SK-N-SH (cell line): ENCODE data around the gene STRIP2. TPM values are rescaled to one million over a fixed set of nuclear protein-coding genes. Genes with fewer than 3 reads are reported as not detected.
"Not testable (repeated sequence)": the region's sequence is repeated elsewhere in the genome, so short reads cannot be mapped to it uniquely, and the experiment has no call there.

Experiments used
- CTCF ChIA-PET: fragments of 300-600, 350-600 bp; formaldehyde crosslinking; extraction: SDS; loops from one replicate; lab custom pipeline; 2021; lab: Yijun Ruan, JAX
- POLR2A ChIA-PET: fragments of 350-600 bp; sonication (Branson Sonifier 250); formaldehyde crosslinking; extraction: SDS; loops from one replicate; lab custom pipeline; 2020; ENCODE audit warnings: antibody characterized with exemption, inconsistent platforms; lab: Yijun Ruan, JAX
- DNase-seq: peaks from one replicate; pipeline ENCODE4 v3.0.0; 2012
- H2AFZ ChIP-seq: fragments of 200-600 bp; sonication (generic); 2 replicates; pipeline ENCODE4 v1.8.1; 2016; ENCODE audit warnings: antibody characterized with exemption, mild to moderate bottlenecking, low read depth
- H3F3A ChIP-seq: fragments of 200-600 bp; sonication (generic); replicated peaks from 2 replicates; pipeline ENCODE3; 2016; ENCODE audit warnings: antibody characterized with exemption, mild to moderate bottlenecking; ENCODE audit not compliant: insufficient read depth
- H3K27ac ChIP-seq, 2 experiments: fragments of 200-500 bp in 1 of 2; fragments of 200-600 bp in 1 of 2; sonication (Bioruptor generic) in 1 of 2; sonication (generic), shearing (Covaris generic) in 1 of 2; 2 replicates each; pipeline versions ENCODE4 v1.5.1 to v1.6.1; 2014 to 2016; ENCODE audit warnings: low read depth in 2 of 2, inconsistent platforms in 1 of 2, low read length in 1 of 2, mild to moderate bottlenecking in 1 of 2, mixed read lengths in 1 of 2
- H3K27me3 ChIP-seq: fragments of 200-600 bp; sonication (generic), shearing (Covaris generic); 2 replicates; pipeline ENCODE4 v1.6.1; 2016; ENCODE audit warnings: mixed run types; ENCODE audit not compliant: insufficient read depth
- H3K36me3 ChIP-seq, 2 experiments: fragments of 200-500 bp in 1 of 2; fragments of 200-600 bp in 1 of 2; sonication (Bioruptor generic) in 1 of 2; sonication (generic) in 1 of 2; replicated peaks in 1 of 2; 2 replicates each; pipeline versions ENCODE3 to v1.5.1; 2014 to 2016; ENCODE audit warnings: low read length in 1 of 2, mild to moderate bottlenecking in 1 of 2; ENCODE audit not compliant: insufficient read depth in 2 of 2, control insufficient read depth in 1 of 2
- H3K4me1 ChIP-seq, 2 experiments: fragments of 200-500 bp in 1 of 2; fragments of 200-600 bp in 1 of 2; sonication (Bioruptor generic) in 1 of 2; sonication (generic), shearing (Covaris generic) in 1 of 2; 2 replicates each; pipeline versions ENCODE4 v1.5.1 to v1.6.1; 2014 to 2016; ENCODE audit warnings: low read depth in 1 of 2, low read length in 1 of 2, mixed run types in 1 of 2; ENCODE audit not compliant: insufficient read depth in 2 of 2, control insufficient read depth in 1 of 2
- H3K4me2 ChIP-seq: fragments of 200-600 bp; sonication (generic), shearing (Covaris generic); 2 replicates; pipeline ENCODE4 v1.6.1; 2017; ENCODE audit warnings: mixed run types
- H3K4me3 ChIP-seq, 2 experiments: fragments of 200-500 bp in 1 of 2; fragments of 200-600 bp in 1 of 2; sonication (Bioruptor generic) in 1 of 2; sonication (generic), shearing (Covaris generic) in 1 of 2; 2 replicates each; pipeline versions ENCODE4 v1.5.1 to v1.8.1; 2014 to 2016; ENCODE audit warnings: low read depth in 2 of 2, inconsistent platforms in 1 of 2, low read length in 1 of 2, mild to moderate bottlenecking in 1 of 2, mixed read lengths in 1 of 2, moderate library complexity in 1 of 2
- H3K79me2 ChIP-seq: fragments of 200-600 bp; sonication (generic); 2 replicates; pipeline ENCODE4 v1.8.1; 2017; ENCODE audit warnings: mild to moderate bottlenecking; ENCODE audit not compliant: insufficient read depth
- H3K9ac ChIP-seq: fragments of 200-600 bp; sonication (generic); 2 replicates; pipeline ENCODE4 v1.6.1; 2017; ENCODE audit warnings: mixed run types
- H3K9me2 ChIP-seq: fragments of 200-600 bp; sonication (generic); 2 replicates; pipeline ENCODE4 v1.6.1; 2017; ENCODE audit warnings: mixed run types
- H3K9me3 ChIP-seq: fragments of 200-600 bp; sonication (generic); 2 replicates; pipeline ENCODE4 v1.6.1; 2017; ENCODE audit warnings: mixed run types, mild to moderate bottlenecking, moderate library complexity
- H4K20me1 ChIP-seq: fragments of 200-600 bp; sonication (generic); 2 replicates; pipeline ENCODE4 v1.6.1; 2017; ENCODE audit warnings: mild to moderate bottlenecking, mixed run types; ENCODE audit not compliant: insufficient read depth
- FOXJ3 ChIP-seq: sonication (generic); formaldehyde crosslinking; IDR thresholded peaks from 2 replicates; pipeline ENCODE4 v1.5.1; 2020; ENCODE audit warnings: mild to moderate bottlenecking, missing genetic modification reagents
- POLR2AphosphoS5 ChIP-seq: IDR thresholded peaks from 2 replicates; pipeline ENCODE4 v1.6.1; 2012; ENCODE audit warnings: low read depth, low read length
- RAD21 ChIP-seq: IDR thresholded peaks from 2 replicates; pipeline ENCODE4 v1.6.1; 2012; ENCODE audit warnings: mild to moderate bottlenecking, low read length
- RFX5 ChIP-seq: IDR thresholded peaks from 2 replicates; pipeline ENCODE4 v1.6.1; 2012; ENCODE audit warnings: mild to moderate bottlenecking, improper control_type of control experiment, low read length
- SIN3A ChIP-seq: IDR thresholded peaks from 2 replicates; pipeline ENCODE4 v1.6.1; 2012; ENCODE audit warnings: low read depth, mild to moderate bottlenecking, low read length, moderate library complexity, borderline replicate concordance
- WGBS: methylation state at CpG from one replicate; pipeline ENCODE4 v1.1.6; 2017; ENCODE audit warnings: low lambda C conversion rate; 5-methylcytosine and 5-hydroxymethylcytosine counted together
- polyA plus RNA-seq, 3 experiments: library from polyadenylated mRNA; depleted of rRNA; stranded (reverse); fragments of >200 nt; gene quantifications; 2 replicates each; pipeline ENCODE4 v1.2.3, GENCODE V29; 2012
- TF ChIP-seq, protein P1 (sequence below): fragments of 200-600 bp; sonication (generic); IDR thresholded peaks from 2 replicates; pipeline ENCODE4 v1.6.1; 2017; ENCODE audit warnings: antibody characterized with exemption, mild to moderate bottlenecking, moderate library complexity
- TF ChIP-seq, protein P2 (sequence below): fragments of 150-350 bp; IDR thresholded peaks from 2 replicates; pipeline ENCODE4 v1.6.1; 2016; ENCODE audit warnings: mild to moderate bottlenecking, low read depth, low read length

Gene STRIP2
- polyA plus RNA-seq, 1 of the 3 experiments (the other 2 are of a cell fraction): 4.9 TPM

GRCh38 chr7:129471402-129471827 lies 37.2 kb downstream of the STRIP2 start:
- Histone ChIP-seq H3K27me3 (no peaks in the 10 kb centered on the region), H2AFZ (no peak overlapping the region), H3K79me2 (no peaks in the 10 kb centered on the region), H3K9me3 (no peaks in the 10 kb centered on the region), H3F3A (no peaks in the 10 kb centered on the region), H3K4me3 (no peak overlapping the region), H3K9me2 (no peaks in the 10 kb centered on the region), H3K27ac (no peak overlapping the region), H4K20me1 (no peaks in the 10 kb centered on the region), H3K4me2 (no peak overlapping the region), H3K9ac (no peak overlapping the region), H3K4me1 (peaks cover 0 to 12% of the 10 kb centered on the region in 2 experiments; a peak in 2 of 4 replicates), H3K36me3 (peaks cover 0 to 6% of the 10 kb centered on the region in 2 experiments)
- ChIA-PET POLR2A (no interaction called here), CTCF (interaction anchor here (0.6 to 14.8 kb wide), 55 partner anchors 10 to 538 kb away, joined by 3 to 397 read pairs (median 4); partner anchors contain the start of genes NRF1 and STRIP2)
- no peak for DNase-seq
- TF ChIP-seq, protein P1, sequence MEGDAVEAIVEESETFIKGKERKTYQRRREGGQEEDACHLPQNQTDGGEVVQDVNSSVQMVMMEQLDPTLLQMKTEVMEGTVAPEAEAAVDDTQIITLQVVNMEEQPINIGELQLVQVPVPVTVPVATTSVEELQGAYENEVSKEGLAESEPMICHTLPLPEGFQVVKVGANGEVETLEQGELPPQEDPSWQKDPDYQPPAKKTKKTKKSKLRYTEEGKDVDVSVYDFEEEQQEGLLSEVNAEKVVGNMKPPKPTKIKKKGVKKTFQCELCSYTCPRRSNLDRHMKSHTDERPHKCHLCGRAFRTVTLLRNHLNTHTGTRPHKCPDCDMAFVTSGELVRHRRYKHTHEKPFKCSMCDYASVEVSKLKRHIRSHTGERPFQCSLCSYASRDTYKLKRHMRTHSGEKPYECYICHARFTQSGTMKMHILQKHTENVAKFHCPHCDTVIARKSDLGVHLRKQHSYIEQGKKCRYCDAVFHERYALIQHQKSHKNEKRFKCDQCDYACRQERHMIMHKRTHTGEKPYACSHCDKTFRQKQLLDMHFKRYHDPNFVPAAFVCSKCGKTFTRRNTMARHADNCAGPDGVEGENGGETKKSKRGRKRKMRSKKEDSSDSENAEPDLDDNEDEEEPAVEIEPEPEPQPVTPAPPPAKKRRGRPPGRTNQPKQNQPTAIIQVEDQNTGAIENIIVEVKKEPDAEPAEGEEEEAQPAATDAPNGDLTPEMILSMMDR: no peak
- TF ChIP-seq FOXJ3 (CRISPR knock-in tag) (no peak), SIN3A (no peak), RAD21 (no peak), RFX5 (no peak), POLR2AphosphoS5 (no peak)
- TF ChIP-seq, protein P2, sequence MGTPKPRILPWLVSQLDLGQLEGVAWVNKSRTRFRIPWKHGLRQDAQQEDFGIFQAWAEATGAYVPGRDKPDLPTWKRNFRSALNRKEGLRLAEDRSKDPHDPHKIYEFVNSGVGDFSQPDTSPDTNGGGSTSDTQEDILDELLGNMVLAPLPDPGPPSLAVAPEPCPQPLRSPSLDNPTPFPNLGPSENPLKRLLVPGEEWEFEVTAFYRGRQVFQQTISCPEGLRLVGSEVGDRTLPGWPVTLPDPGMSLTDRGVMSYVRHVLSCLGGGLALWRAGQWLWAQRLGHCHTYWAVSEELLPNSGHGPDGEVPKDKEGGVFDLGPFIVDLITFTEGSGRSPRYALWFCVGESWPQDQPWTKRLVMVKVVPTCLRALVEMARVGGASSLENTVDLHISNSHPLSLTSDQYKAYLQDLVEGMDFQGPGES: no peak

DNA sequence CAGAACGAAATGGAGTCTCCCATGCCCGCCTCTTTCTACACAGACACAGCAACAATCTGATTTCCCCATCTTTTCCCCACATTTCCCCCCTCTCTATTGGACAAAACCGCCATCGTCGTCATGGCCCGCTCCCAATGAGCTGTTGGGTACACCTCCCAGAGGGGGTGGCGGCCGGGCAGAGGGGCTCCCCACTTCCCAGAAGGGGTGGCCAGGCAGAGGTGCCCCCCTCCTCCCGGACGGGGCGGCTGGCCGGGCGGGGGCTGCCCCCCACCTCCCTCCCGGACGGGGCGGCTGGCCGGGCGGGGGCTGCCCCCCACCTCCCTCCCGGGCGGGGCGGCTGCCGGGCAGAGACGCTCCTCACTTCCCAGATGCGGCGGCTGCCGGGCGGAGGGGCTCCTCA lies 41.7 kb downstream of the STRIP2 start:
- CTCF ChIA-PET, H3K9ac ChIP-seq, H4K20me1 ChIP-seq, POLR2A ChIA-PET, H2AFZ ChIP-seq, H3K4me1 ChIP-seq, H3K36me3 ChIP-seq, H3K27ac ChIP-seq, H3K4me2 ChIP-seq, H3F3A ChIP-seq, H3K9me2 ChIP-seq, H3K79me2 ChIP-seq, H3K9me3 ChIP-seq, H3K27me3 ChIP-seq, H3K4me3 ChIP-seq, DNase-seq: not testable (repeated sequence)
- WGBS: 96% methylated on average over 16 of the region's 27 CpGs

DNA sequence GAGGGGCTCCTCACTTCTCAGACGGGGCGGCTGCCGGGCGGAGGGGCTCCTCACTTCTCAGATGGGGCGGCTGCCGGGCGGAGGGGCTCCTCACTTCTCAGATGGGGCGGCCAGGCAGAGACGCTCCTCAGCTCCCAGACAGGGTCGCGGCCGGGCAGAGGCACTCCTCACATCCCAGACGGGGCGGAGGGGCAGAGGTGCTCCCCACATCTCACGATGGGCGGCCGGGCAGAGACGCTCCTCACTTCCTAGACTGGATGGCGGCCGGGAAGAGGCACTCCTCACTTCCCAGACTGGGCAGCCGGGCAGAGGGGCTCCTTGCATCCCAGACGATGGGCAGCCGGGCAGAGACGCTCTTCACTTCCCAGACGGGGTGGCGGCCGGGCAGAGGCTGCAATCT lies 42.2 kb downstream of the STRIP2 start:
- POLR2A ChIA-PET, H3K4me3 ChIP-seq, H3K9ac ChIP-seq, H3K9me2 ChIP-seq, H3K4me1 ChIP-seq, H3K27ac ChIP-seq, H3F3A ChIP-seq, H4K20me1 ChIP-seq, DNase-seq, H3K36me3 ChIP-seq, CTCF ChIA-PET, H2AFZ ChIP-seq, H3K27me3 ChIP-seq, H3K79me2 ChIP-seq, H3K4me2 ChIP-seq, H3K9me3 ChIP-seq: not testable (repeated sequence)
- 100% methylated on average over 9 of the region's 27 CpGs for WGBS
